Omental fat pad (tissue), 4 donors: ENCODE data around the gene RNF8. TPM values are rescaled to one million over a fixed set of nuclear protein-coding genes. Genes with fewer than 3 reads are reported as not detected.
"Not testable (repeated sequence)": the region's sequence is repeated elsewhere in the genome, so short reads cannot be mapped to it uniquely, and the experiment has no call there.

Experiments used
- ATAC-seq: fragments of 150-250 bp; one replicate; pipeline ENCODE4 v1.9.1; 2016; ENCODE audit warnings: mild to moderate bottlenecking, moderate library complexity; ENCODE audit not compliant: low FRiP score
- DNase-seq: peaks from one replicate; pipeline ENCODE4 v3.0.0-alpha.2; 2019; ENCODE audit warnings: low spot score
- CTCF ChIP-seq, 3 donors: fragments of 450-650 bp; IDR thresholded peaks; one replicate each; pipeline ENCODE4 v1.5.1; 2016 to 2017; ENCODE audit warnings: antibody characterized with exemption in 3 of 3, mild to moderate bottlenecking in 3 of 3, moderate library complexity in 2 of 3
- small RNA-seq: library from RNA; depleted of rRNA; stranded (forward); fragments of <200 nt; gene quantifications from one replicate; pipeline ENCODE3, GENCODE V24; 2016
- total RNA-seq, 4 donors: library from RNA; depleted of rRNA; stranded (reverse); fragments of >200 nt; gene quantifications; one replicate each; pipeline ENCODE4 v1.1.0, GENCODE V29; 2016

The RNF8 gene
- total RNA-seq, 4 donors from 2014 or later, result 9.3 to 17.0 (median 11.8) TPM

GRCh38 chr6:37435373-37435772, 81.6 kb downstream of the RNF8 start:
- no peak for ATAC-seq
- DNase-seq, result no peak
- TF ChIP-seq CTCF (IDR thresholded peaks at IDR 0.05), result no peak

GRCh38 chr6:37435816-37436215, 82.0 kb downstream of the RNF8 start:
- ATAC-seq (no peak), DNase-seq (no peak)
- no peak for TF ChIP-seq CTCF (IDR thresholded peaks at IDR 0.05)

GRCh38 chr6:37438930-37439329, 85.1 kb downstream of the RNF8 start:
- ATAC-seq, result no peak
- DNase-seq, result no peak
- TF ChIP-seq CTCF (IDR thresholded peaks at IDR 0.05), result no peak

GRCh38 chr6:37441651-37442050, 87.9 kb downstream of the RNF8 start:
- TF ChIP-seq CTCF (IDR thresholded peaks at IDR 0.05), result no peak
- ATAC-seq, result no peak
- no peak for DNase-seq

GRCh38 chr6:37442416-37443215, 88.8 kb downstream of the RNF8 start:
- ATAC-seq (peak; percentile 58), DNase-seq (no peak)
- no peak for TF ChIP-seq CTCF (IDR thresholded peaks at IDR 0.05)

- not testable (repeated sequence) for DNase-seq, ATAC-seq
Observed at GRCh38 chr6:37443216-37443542, 89.4 kb downstream of the RNF8 start.

Small RNA genes lying within 50 kb of the gene (small RNA-seq; reads per million reads assigned to genes)
- not detected for gene RN7SL273P

Other genes with a start within 250 kb of the RNF8 start
- 100 to 1,000 TPM in 2 of 4 donors, 10 to 100 TPM in 2; 37.5 to 291 (median 130) TPM for gene PIM1, start 183.8 kb upstream of the RNF8 start, total RNA-seq
- 1 to 10 TPM; 8.0 to 9.5 (median 8.5) TPM for gene TBC1D22B, start 96.2 kb upstream of the RNF8 start, total RNA-seq
- 1 to 10 TPM; 1.1 to 4.7 (median 2.7) TPM for gene TMEM217, start 95.8 kb upstream of the RNF8 start, total RNA-seq
- 10 to 100 TPM; 22.5 to 34.5 (median 28.5) TPM for gene CMTR1, start 79.2 kb downstream of the RNF8 start, total RNA-seq
- gene CCDC167, start 145.9 kb downstream of the RNF8 start, total RNA-seq, result 10 to 100 TPM; 16.0 to 24.0 (median 20.0) TPM